A549 (cell line): Measurements from ENCODE around the gene AUTS2. TPM values are rescaled to one million over a fixed set of nuclear protein-coding genes. Genes with fewer than 3 reads are reported as not detected.

ENCODE experiments used
- ATAC-seq, 2 experiments: fragments of 200-7000 bp in 1 of 2; fragments of >200 bp in 1 of 2; cut with Nextera tagmentation in 1 of 2; cut with Tn5 transposase in 1 of 2; 3 replicates each; pipeline versions ENCODE4 v1.8.0 to v1.9.1; 2018 to 2020; ENCODE audit warnings: mild to moderate bottlenecking in 1 of 2, moderate library complexity in 1 of 2
- CTCF ChIA-PET: fragments of 300-600 bp; sonication (Branson Sonifier 250); formaldehyde crosslinking; extraction: SDS; loops from one replicate; lab custom pipeline; 2021; ENCODE audit warnings: antibody characterized with exemption, inconsistent platforms; lab: Yijun Ruan, JAX
- POLR2A ChIA-PET: fragments of 350-600 bp; formaldehyde crosslinking; extraction: SDS; loops from one replicate; lab custom pipeline; 2021; ENCODE audit warnings: antibody characterized with exemption, inconsistent platforms; lab: Yijun Ruan, JAX
- DNase-seq, 2 experiments: peaks; one replicate each; pipeline versions ENCODE4 v3.0.0 to v3.0.0-alpha.2; 2011 to 2016; ENCODE audit warnings: low read depth in 1 of 2, low spot score in 1 of 2
- FAIRE-seq: peaks from 2 replicates; lab custom pipeline; 2011; peaks lifted over from hg19 to GRCh38; lab: Jason Lieb, UNC
- H3K27ac ChIP-seq, 2 experiments: fragments of >200 bp; sonication (Bioruptor Twin); formaldehyde crosslinking; 3 replicates each; pipeline ENCODE4 v1.5.1; 2016 to 2017
- H3K4me1 ChIP-seq: fragments of >200 bp; sonication (Bioruptor Twin); formaldehyde crosslinking; 3 replicates; pipeline ENCODE4 v1.6.1; 2016
- H3K4me2 ChIP-seq: fragments of >200 bp; sonication (Bioruptor Twin); formaldehyde crosslinking; 3 replicates; pipeline ENCODE4 v1.6.1; 2016
- H3K4me3 ChIP-seq: fragments of >200 bp; sonication (Bioruptor Twin); formaldehyde crosslinking; 3 replicates; pipeline ENCODE4 v1.5.1; 2016
- H3K9me3 ChIP-seq: fragments of >200 bp; sonication (Bioruptor Twin); formaldehyde crosslinking; 3 replicates; pipeline ENCODE4 v1.6.1; 2016
- CHD2 ChIP-seq: fragments of 150-350 bp; IDR thresholded peaks from 2 replicates; pipeline ENCODE4 v1.6.1; 2014; ENCODE audit warnings: low read length; ENCODE audit not compliant: partially characterized antibody
- FOSB ChIP-seq: fragments of 250-450 bp; sonication (Bioruptor Pico); IDR thresholded peaks from 2 replicates; pipeline ENCODE4 v1.5.0; 2020; ENCODE audit warnings: mild to moderate bottlenecking, moderate library complexity
- HOXB5 ChIP-seq: fragments of 250-450 bp; sonication (Bioruptor Pico); IDR thresholded peaks from 2 replicates; pipeline ENCODE4 v1.5.0; 2020; ENCODE audit warnings: mild to moderate bottlenecking, moderate library complexity
- JUN ChIP-seq, 2 experiments: fragments of >200 bp; sonication (Bioruptor Twin); formaldehyde crosslinking; IDR thresholded peaks; 2 replicates in 1 of 2; 3 replicates in 1 of 2; pipeline ENCODE4 v1.6.1; 2016 to 2017
- JUNB ChIP-seq: fragments of >200 bp; sonication (Bioruptor Twin); formaldehyde crosslinking; IDR thresholded peaks from 2 replicates; pipeline ENCODE4 v1.6.1; 2016
- MYC ChIP-seq: IDR thresholded peaks from 2 replicates; pipeline ENCODE4 v1.6.1; 2012; ENCODE audit warnings: mild to moderate bottlenecking, inconsistent platforms, low read length, improper control_type of control experiment, borderline replicate concordance
- PHF8 ChIP-seq: fragments of 200-600 bp; sonication (generic); IDR thresholded peaks from 2 replicates; pipeline ENCODE4 v1.6.1; 2016; ENCODE audit warnings: low read depth, mild to moderate bottlenecking, antibody characterized with exemption, moderate library complexity, borderline replicate concordance
- RARB ChIP-seq: fragments of 250-450 bp; sonication (Bioruptor Pico); IDR thresholded peaks from 2 replicates; pipeline ENCODE4 v1.8.0; 2021; ENCODE audit warnings: mild to moderate bottlenecking, moderate library complexity
- RCOR1 ChIP-seq: fragments of 150-350 bp; IDR thresholded peaks from 2 replicates; pipeline ENCODE4 v1.6.1; 2014; ENCODE audit warnings: antibody characterized with exemption, low read length, low read depth
- SMC3 ChIP-seq: fragments of >200 bp; sonication (Bioruptor Twin); formaldehyde crosslinking; IDR thresholded peaks from 3 replicates; pipeline ENCODE4 v1.6.1; 2018; ENCODE audit warnings: inconsistent platforms
- TP53 ChIP-seq: fragments of 250-450 bp; sonication (Bioruptor Pico); IDR thresholded peaks from 2 replicates; pipeline ENCODE4 v1.5.0; 2021; ENCODE audit warnings: mild to moderate bottlenecking, moderate library complexity
- ZC3H11A ChIP-seq: fragments of 450-650 bp; IDR thresholded peaks from 2 replicates; pipeline ENCODE4 v1.6.1; 2014; ENCODE audit warnings: antibody characterized with exemption, mild to moderate bottlenecking
- ZFP36 ChIP-seq: fragments of 450-650 bp; IDR thresholded peaks from 2 replicates; pipeline ENCODE4 v1.6.1; 2014; ENCODE audit warnings: borderline replicate concordance; ENCODE audit not compliant: partially characterized antibody
- WGBS: methylation state at CpG from one replicate; pipeline ENCODE4 v1.1.6; 2017; ENCODE audit errors: missing lambda C conversion rate; 5-methylcytosine and 5-hydroxymethylcytosine counted together
- polyA plus RNA-seq, 4 experiments: library from polyadenylated mRNA; depleted of rRNA in 3 of 4; stranded (reverse); fragments of >200 nt; fragmentation: RNase III in 1 of 4; extraction: RNeasy Plus Mini Kit Qiagen cat#74134 plus additional on column Dnase treatment in 1 of 4; gene quantifications; 2 replicates in 3 of 4; 3 replicates in 1 of 4; pipeline ENCODE4 v1.2.3, GENCODE V29; 2011 to 2017
- TF ChIP-seq, protein P1 (sequence below): IDR thresholded peaks from 2 replicates; pipeline ENCODE4 v1.6.1; 2012
- TF ChIP-seq, protein P2 (sequence below): fragments of 450-650 bp; IDR thresholded peaks from 2 replicates; pipeline ENCODE4 v1.6.1; 2014; ENCODE audit warnings: antibody characterized with exemption
- TF ChIP-seq, protein P3 (sequence below): fragments of 200-600 bp; sonication (generic); IDR thresholded peaks from 2 replicates; pipeline ENCODE4 v1.6.1; 2016; ENCODE audit warnings: antibody characterized with exemption, mild to moderate bottlenecking, moderate library complexity
- TF ChIP-seq, protein P4 (sequence below): fragments of >200 bp; sonication (Bioruptor Twin); formaldehyde crosslinking; IDR thresholded peaks from 2 replicates; pipeline ENCODE4 v1.6.1; 2016
- TF ChIP-seq, protein P5 (sequence below): fragments of 250-450 bp; sonication (Bioruptor Pico); IDR thresholded peaks from 2 replicates; pipeline ENCODE4 v1.5.0; 2020; ENCODE audit warnings: low read depth, mild to moderate bottlenecking, moderate library complexity

AUTS2 gene
- polyA plus RNA-seq, 2 of the 4 experiments (the other 2 are of a cell fraction): 1.6 to 3.6 TPM

DNA sequence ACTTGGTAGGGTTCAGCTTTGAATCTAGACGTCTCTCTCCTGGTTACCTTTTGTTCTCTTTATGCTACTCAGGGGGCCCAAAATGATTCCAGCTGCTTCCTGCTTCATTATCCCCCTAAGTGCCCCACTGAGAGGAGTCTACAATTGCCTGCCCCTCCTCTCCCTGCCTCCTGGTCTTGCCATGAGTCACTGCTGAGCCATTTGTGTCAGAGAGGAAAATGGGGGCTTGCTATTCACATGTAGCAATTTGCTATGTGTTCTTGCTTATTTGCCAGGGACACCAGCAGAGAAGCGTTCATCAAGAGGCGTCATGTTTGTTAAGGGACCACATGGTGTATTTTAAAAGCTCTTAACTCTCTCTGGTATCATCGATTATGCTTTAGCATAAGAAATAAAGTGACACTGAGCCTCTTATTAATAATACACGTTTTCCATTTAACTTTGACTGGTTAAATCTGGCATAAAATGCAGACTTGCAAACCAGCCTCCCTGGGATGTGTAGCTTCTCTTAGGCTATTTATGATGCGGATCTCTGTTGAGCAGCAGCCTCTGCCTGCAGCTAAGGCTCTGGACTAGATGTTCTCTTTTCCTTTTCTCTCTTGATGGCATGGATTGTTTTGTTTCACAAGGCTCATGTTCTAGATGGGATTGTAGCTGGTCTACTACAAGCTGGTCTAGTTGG lies 239.3 kb downstream of the AUTS2 start:
- Histone ChIP-seq H3K9me3 (no peaks in the 10 kb centered on the region), H3K27ac (no peak overlapping the region), H3K4me3 (no peak overlapping the region), H3K4me2 (no peak overlapping the region), H3K4me1 (0 out of 3 replicates have a peak, but pooled peaks cover 3% of the 10 kb centered on the region)
- ChIA-PET CTCF (interaction anchor here (0.7 to 2.0 kb wide), 2 partner anchors 11 to 13 kb away, joined by 3 to 6 read pairs; no protein-coding TSS in a partner anchor), POLR2A (no interaction called here)
- FAIRE-seq (no peak), DNase-seq (no peak), ATAC-seq (no peak)
- no peak for TF ChIP-seq RCOR1
- no peak for TF ChIP-seq ZFP36
- WGBS: 25% methylated on average over 6 of the region's 6 CpGs

DNA sequence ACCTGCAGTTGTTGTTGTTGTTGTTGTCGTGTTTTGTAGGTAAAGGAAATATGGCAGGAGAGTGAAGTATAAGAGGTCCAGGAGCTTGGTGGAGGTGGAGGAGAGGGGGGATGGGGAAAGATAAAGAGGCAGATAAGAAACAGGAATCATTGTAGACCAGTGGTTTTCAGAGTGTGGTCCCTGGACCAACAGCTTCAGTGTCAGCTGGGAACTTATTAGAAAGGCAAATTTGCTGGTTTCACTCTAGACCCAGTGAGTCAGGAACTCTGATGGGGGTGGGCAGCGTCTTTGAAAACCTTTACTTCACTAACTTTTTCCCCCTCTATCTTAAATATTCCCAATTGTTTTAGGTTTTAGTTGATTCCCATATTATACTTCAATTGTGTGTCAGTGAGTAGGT lies 241.5 kb downstream of the AUTS2 start:
- TF ChIP-seq RARB (no peak), JUNB (no peak), ZC3H11A (no peak), JUN (IDR thresholded peaks at IDR 0.05) (no peak), FOSB (no peak), RCOR1 (no peak), HOXB5 (CRISPR knock-in tag) (no peak), MYC (no peak), TP53 (no peak)
- TF ChIP-seq, protein P1, sequence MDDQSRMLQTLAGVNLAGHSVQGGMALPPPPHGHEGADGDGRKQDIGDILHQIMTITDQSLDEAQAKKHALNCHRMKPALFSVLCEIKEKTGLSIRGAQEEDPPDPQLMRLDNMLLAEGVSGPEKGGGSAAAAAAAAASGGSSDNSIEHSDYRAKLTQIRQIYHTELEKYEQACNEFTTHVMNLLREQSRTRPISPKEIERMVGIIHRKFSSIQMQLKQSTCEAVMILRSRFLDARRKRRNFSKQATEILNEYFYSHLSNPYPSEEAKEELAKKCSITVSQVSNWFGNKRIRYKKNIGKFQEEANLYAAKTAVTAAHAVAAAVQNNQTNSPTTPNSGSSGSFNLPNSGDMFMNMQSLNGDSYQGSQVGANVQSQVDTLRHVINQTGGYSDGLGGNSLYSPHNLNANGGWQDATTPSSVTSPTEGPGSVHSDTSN: no peak
- TF ChIP-seq, protein P2, sequence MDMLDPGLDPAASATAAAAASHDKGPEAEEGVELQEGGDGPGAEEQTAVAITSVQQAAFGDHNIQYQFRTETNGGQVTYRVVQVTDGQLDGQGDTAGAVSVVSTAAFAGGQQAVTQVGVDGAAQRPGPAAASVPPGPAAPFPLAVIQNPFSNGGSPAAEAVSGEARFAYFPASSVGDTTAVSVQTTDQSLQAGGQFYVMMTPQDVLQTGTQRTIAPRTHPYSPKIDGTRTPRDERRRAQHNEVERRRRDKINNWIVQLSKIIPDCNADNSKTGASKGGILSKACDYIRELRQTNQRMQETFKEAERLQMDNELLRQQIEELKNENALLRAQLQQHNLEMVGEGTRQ: no peak
- TF ChIP-seq, protein P3, sequence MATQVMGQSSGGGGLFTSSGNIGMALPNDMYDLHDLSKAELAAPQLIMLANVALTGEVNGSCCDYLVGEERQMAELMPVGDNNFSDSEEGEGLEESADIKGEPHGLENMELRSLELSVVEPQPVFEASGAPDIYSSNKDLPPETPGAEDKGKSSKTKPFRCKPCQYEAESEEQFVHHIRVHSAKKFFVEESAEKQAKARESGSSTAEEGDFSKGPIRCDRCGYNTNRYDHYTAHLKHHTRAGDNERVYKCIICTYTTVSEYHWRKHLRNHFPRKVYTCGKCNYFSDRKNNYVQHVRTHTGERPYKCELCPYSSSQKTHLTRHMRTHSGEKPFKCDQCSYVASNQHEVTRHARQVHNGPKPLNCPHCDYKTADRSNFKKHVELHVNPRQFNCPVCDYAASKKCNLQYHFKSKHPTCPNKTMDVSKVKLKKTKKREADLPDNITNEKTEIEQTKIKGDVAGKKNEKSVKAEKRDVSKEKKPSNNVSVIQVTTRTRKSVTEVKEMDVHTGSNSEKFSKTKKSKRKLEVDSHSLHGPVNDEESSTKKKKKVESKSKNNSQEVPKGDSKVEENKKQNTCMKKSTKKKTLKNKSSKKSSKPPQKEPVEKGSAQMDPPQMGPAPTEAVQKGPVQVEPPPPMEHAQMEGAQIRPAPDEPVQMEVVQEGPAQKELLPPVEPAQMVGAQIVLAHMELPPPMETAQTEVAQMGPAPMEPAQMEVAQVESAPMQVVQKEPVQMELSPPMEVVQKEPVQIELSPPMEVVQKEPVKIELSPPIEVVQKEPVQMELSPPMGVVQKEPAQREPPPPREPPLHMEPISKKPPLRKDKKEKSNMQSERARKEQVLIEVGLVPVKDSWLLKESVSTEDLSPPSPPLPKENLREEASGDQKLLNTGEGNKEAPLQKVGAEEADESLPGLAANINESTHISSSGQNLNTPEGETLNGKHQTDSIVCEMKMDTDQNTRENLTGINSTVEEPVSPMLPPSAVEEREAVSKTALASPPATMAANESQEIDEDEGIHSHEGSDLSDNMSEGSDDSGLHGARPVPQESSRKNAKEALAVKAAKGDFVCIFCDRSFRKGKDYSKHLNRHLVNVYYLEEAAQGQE: no peak
- TF ChIP-seq, protein P4, sequence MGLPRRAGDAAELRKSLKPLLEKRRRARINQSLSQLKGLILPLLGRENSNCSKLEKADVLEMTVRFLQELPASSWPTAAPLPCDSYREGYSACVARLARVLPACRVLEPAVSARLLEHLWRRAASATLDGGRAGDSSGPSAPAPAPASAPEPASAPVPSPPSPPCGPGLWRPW: no peak
- FAIRE-seq: no peak
- ATAC-seq: no peak
- H3K9me3 ChIP-seq: no peaks in the 10 kb centered on the region
- WGBS: 34% methylated on average over 2 of the region's 2 CpGs
- ChIA-PET CTCF (interaction anchor here (1.4 to 1.7 kb wide), 2 partner anchors 9 to 12 kb away, joined by 3 to 4 read pairs; no protein-coding TSS in a partner anchor), POLR2A (interaction anchor here (0.6 kb wide), 1 partner anchor 66 kb away, joined by 4 read pairs; no protein-coding TSS in a partner anchor)
- DNase-seq: no peak
- H3K4me1 ChIP-seq: 0 out of 3 replicates have a peak, but pooled peaks cover 3% of the 10 kb centered on the region
- H3K27ac ChIP-seq: no peak overlapping the region
- H3K4me2 ChIP-seq: no peak overlapping the region
- no peak overlapping the region for H3K4me3 ChIP-seq

DNA sequence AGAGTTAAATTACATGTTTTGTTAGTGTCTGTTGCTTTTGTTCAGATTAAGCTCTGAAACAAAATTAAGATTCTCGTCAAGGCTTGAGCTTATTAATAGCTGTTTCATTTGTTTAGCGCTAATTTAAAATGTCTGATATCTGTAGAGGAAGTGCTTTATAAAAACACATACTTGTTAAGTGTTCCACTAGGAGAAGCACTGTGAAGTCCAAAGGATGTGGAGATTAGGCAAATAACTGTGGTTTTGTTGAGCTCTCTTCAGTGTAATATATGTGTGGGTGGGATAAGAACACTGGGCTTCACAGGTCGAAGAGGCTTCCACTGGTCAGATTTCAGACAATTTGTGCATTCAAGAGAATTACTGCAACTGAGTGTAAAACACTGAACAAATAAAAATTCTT lies 242.0 kb downstream of the AUTS2 start:
- H3K27ac ChIP-seq: no peak overlapping the region
- ChIA-PET CTCF (interaction anchor here (1.4 to 1.7 kb wide), 2 partner anchors 8 to 12 kb away, joined by 3 to 4 read pairs; no protein-coding TSS in a partner anchor), POLR2A (interaction anchor here (0.6 kb wide), 1 partner anchor 67 kb away, joined by 4 read pairs; no protein-coding TSS in a partner anchor)
- TF ChIP-seq JUNB (no peak), CHD2 (no peak), TP53 (no peak), SMC3 (no peak), PHF8 (no peak), RCOR1 (no peak)
- TF ChIP-seq, protein P4: no peak
- TF ChIP-seq, protein P1: no peak
- TF ChIP-seq, protein P5, sequence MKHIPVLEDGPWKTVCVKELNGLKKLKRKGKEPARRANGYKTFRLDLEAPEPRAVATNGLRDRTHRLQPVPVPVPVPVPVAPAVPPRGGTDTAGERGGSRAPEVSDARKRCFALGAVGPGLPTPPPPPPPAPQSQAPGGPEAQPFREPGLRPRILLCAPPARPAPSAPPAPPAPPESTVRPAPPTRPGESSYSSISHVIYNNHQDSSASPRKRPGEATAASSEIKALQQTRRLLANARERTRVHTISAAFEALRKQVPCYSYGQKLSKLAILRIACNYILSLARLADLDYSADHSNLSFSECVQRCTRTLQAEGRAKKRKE (CRISPR knock-in tag): no peak
- H3K4me1 ChIP-seq: 0 out of 3 replicates have a peak, but pooled peaks cover 3% of the 10 kb centered on the region
- DNase-seq: no peak
- no peak overlapping the region for H3K4me2 ChIP-seq
- 51% methylated on average over 3 of the region's 3 CpGs for WGBS
- H3K4me3 ChIP-seq: no peak overlapping the region
- ATAC-seq: no peak
- no peaks in the 10 kb centered on the region for H3K9me3 ChIP-seq
- FAIRE-seq: no peak
